Subcutaneous abdominal adipose tissue (tissue), 5 donors: ENCODE measurements around the gene PITPNB.

ENCODE experiments used
- H3K27ac ChIP-seq: one replicate; pipeline ENCODE4 v1.7.0; 2013; ENCODE audit warnings: low read depth, mild to moderate bottlenecking, inconsistent platforms, low read length, moderate library complexity
- H3K27me3 ChIP-seq, 5 donors: one replicate each; pipeline ENCODE4 v1.7.0; 2013; ENCODE audit warnings: low read length in 5 of 5, inconsistent platforms in 1 of 5; ENCODE audit not compliant: control insufficient read depth in 5 of 5, insufficient read depth in 4 of 5
- H3K36me3 ChIP-seq, 5 donors: one replicate each; pipeline ENCODE4 v1.7.0; 2013; ENCODE audit warnings: low read length in 5 of 5; ENCODE audit not compliant: control insufficient read depth in 5 of 5, insufficient read depth in 5 of 5
- H3K4me1 ChIP-seq, 5 donors: one replicate each; pipeline ENCODE4 v1.7.0; 2013; ENCODE audit warnings: low read length in 5 of 5, mild to moderate bottlenecking in 3 of 5, moderate library complexity in 1 of 5; ENCODE audit not compliant: control insufficient read depth in 5 of 5, insufficient read depth in 5 of 5
- H3K4me3 ChIP-seq, 5 donors: one replicate each; pipeline ENCODE4 v1.7.0; 2013; ENCODE audit warnings: low read length in 5 of 5, low read depth in 1 of 5
- H3K9ac ChIP-seq, 5 donors: one replicate each; pipeline ENCODE4 v1.7.0; 2013; ENCODE audit warnings: low read length in 5 of 5, mild to moderate bottlenecking in 4 of 5, moderate library complexity in 3 of 5
- H3K9me3 ChIP-seq, 5 donors: one replicate each; pipeline ENCODE4 v1.7.0; 2013; ENCODE audit warnings: low read length in 5 of 5; ENCODE audit not compliant: control insufficient read depth in 5 of 5
- donor health status: healthy.
- donor health status: healthy.
- donor health status: healthy.
- donor health status: healthy.
- donor health status: healthy.

Gene PITPNB

GRCh38 chr22:27865496-27865895 lies 53.6 kb downstream of the PITPNB start:
- Histone ChIP-seq H3K4me1 (peaks cover 0 to 27% (median 21%) of the 10 kb centered on the region in 5 donors), H3K36me3 (peaks cover 13 to 18% (median 15%) of the 10 kb centered on the region in 5 donors), H3K27ac (peak overlapping the region; percentile 70), H3K4me3 (no peak overlapping the region), H3K9ac (peak overlapping the region in 1 of 5 donors; percentile 41), H3K27me3 (no peaks in the 10 kb centered on the region), H3K9me3 (no peaks in the 10 kb centered on the region)

GRCh38 chr22:27863556-27863955 lies 55.5 kb downstream of the PITPNB start:
- no peaks in the 10 kb centered on the region for H3K27me3 ChIP-seq
- H3K9ac ChIP-seq = no peak overlapping the region
- no peaks in the 10 kb centered on the region for H3K9me3 ChIP-seq
- peaks cover 0 to 27% (median 21%) of the 10 kb centered on the region in 5 donors for H3K4me1 ChIP-seq
- no peak overlapping the region for H3K27ac ChIP-seq
- H3K4me3 ChIP-seq = no peak overlapping the region
- H3K36me3 ChIP-seq = peaks cover 13 to 19% (median 16%) of the 10 kb centered on the region in 5 donors

GRCh38 chr22:27863001-27863400 lies 56.1 kb downstream of the PITPNB start:
- Histone ChIP-seq H3K9me3 (no peaks in the 10 kb centered on the region), H3K36me3 (peaks cover 17 to 23% (median 20%) of the 10 kb centered on the region in 5 donors), H3K4me3 (no peak overlapping the region), H3K4me1 (peaks cover 0 to 27% (median 21%) of the 10 kb centered on the region in 5 donors), H3K27me3 (no peaks in the 10 kb centered on the region), H3K9ac (no peak overlapping the region), H3K27ac (no peak overlapping the region)

GRCh38 chr22:27859336-27859735 lies 59.7 kb downstream of the PITPNB start:
- H3K9ac ChIP-seq = no peak overlapping the region
- peaks cover 0 to 8% (median 3%) of the 10 kb centered on the region in 5 donors for H3K4me1 ChIP-seq
- no peaks in the 10 kb centered on the region for H3K27me3 ChIP-seq
- H3K4me3 ChIP-seq = no peak overlapping the region
- H3K9me3 ChIP-seq = no peaks in the 10 kb centered on the region
- peaks cover 33 to 55% (median 51%) of the 10 kb centered on the region in 5 donors for H3K36me3 ChIP-seq
- H3K27ac ChIP-seq = no peak overlapping the region

- peaks cover 33 to 55% (median 51%) of the 10 kb centered on the region in 5 donors for H3K36me3 ChIP-seq
- H3K4me3 ChIP-seq = no peak overlapping the region
- no peak overlapping the region for H3K9ac ChIP-seq
- H3K4me1 ChIP-seq = peaks cover 0 to 8% (median 3%) of the 10 kb centered on the region in 5 donors
- H3K27me3 ChIP-seq = no peaks in the 10 kb centered on the region
- no peaks in the 10 kb centered on the region for H3K9me3 ChIP-seq
- H3K27ac ChIP-seq = no peak overlapping the region
Observed at GRCh38 chr22:27858626-27859025, 60.4 kb downstream of the PITPNB start.

GRCh38 chr22:27857443-27857842 lies 61.6 kb downstream of the PITPNB start:
- Histone ChIP-seq H3K27ac (no peak overlapping the region), H3K4me1 (peaks cover 3 to 6% (median 5%) of the 10 kb centered on the region in 5 donors), H3K9me3 (no peaks in the 10 kb centered on the region), H3K9ac (no peak overlapping the region), H3K27me3 (no peaks in the 10 kb centered on the region), H3K36me3 (peaks cover 35 to 61% (median 59%) of the 10 kb centered on the region in 5 donors), H3K4me3 (no peak overlapping the region)

GRCh38 chr22:27856386-27856785 lies 62.7 kb downstream of the PITPNB start:
- Histone ChIP-seq H3K27me3 (no peaks in the 10 kb centered on the region), H3K27ac (no peak overlapping the region), H3K9ac (no peak overlapping the region), H3K4me3 (no peak overlapping the region), H3K36me3 (peaks cover 39 to 65% (median 63%) of the 10 kb centered on the region in 5 donors), H3K9me3 (no peaks in the 10 kb centered on the region), H3K4me1 (peaks cover 3 to 6% (median 5%) of the 10 kb centered on the region in 5 donors)

- Histone ChIP-seq H3K27ac (no peak overlapping the region), H3K4me1 (peaks cover 8 to 19% (median 16%) of the 10 kb centered on the region in 5 donors), H3K27me3 (no peaks in the 10 kb centered on the region), H3K36me3 (peaks cover 25 to 71% (median 60%) of the 10 kb centered on the region in 5 donors), H3K9ac (no peak overlapping the region), H3K9me3 (no peaks in the 10 kb centered on the region), H3K4me3 (no peak overlapping the region)
Observed at GRCh38 chr22:27853424-27853823, 65.6 kb downstream of the PITPNB start.

- Histone ChIP-seq H3K9ac (no peak overlapping the region), H3K9me3 (no peaks in the 10 kb centered on the region), H3K36me3 (peaks cover 19 to 66% (median 58%) of the 10 kb centered on the region in 5 donors), H3K27me3 (no peaks in the 10 kb centered on the region), H3K27ac (no peak overlapping the region), H3K4me3 (no peak overlapping the region), H3K4me1 (peaks cover 8 to 19% (median 16%) of the 10 kb centered on the region in 5 donors)
Observed at GRCh38 chr22:27851974-27852746, 66.9 kb downstream of the PITPNB start.

- no peak overlapping the region for H3K9ac ChIP-seq
- H3K27ac ChIP-seq = peak overlapping the region; percentile 11
- H3K4me1 ChIP-seq = peaks cover 8 to 19% (median 16%) of the 10 kb centered on the region in 5 donors
- H3K4me3 ChIP-seq = no peak overlapping the region
- H3K36me3 ChIP-seq = peaks cover 13 to 55% (median 48%) of the 10 kb centered on the region in 5 donors
- H3K27me3 ChIP-seq = no peaks in the 10 kb centered on the region
- H3K9me3 ChIP-seq = no peaks in the 10 kb centered on the region
Observed at GRCh38 chr22:27850000-27850521, 69.0 kb downstream of the PITPNB start.
